H1 (cell line): ENCODE measurements around the gene PHLDA3. TPM values are rescaled to one million over a fixed set of nuclear protein-coding genes. Genes with fewer than 3 reads are reported as not detected.

Source experiments
- CTCF ChIA-PET: fragments of 300-600 bp; sonication (Branson Sonifier 250); formaldehyde crosslinking; loops from one replicate; lab custom pipeline; 2021; ENCODE audit not compliant: partially characterized antibody; lab: Charles Lee
- POLR2A ChIA-PET: fragments of 300-600 bp; sonication (Branson Sonifier 250); formaldehyde crosslinking; loops from one replicate; lab custom pipeline; 2021; ENCODE audit warnings: inconsistent platforms; ENCODE audit not compliant: partially characterized antibody; lab: Charles Lee
- DNase-seq, 2 experiments: peaks; one replicate each; pipeline versions ENCODE4 v3.0.0 to v3.0.0-alpha.2; 2010 to 2022; ENCODE audit warnings: low spot score in 2 of 2, low read depth in 1 of 2, mixed read lengths in 1 of 2
- FAIRE-seq: peaks from 2 replicates; lab custom pipeline; 2011; peaks lifted over from hg19 to GRCh38; lab: Jason Lieb, UNC
- H2AFZ ChIP-seq: 2 replicates; pipeline ENCODE4 v1.8.1; 2012; ENCODE audit warnings: low read length, inconsistent platforms
- H2AK5ac ChIP-seq: 2 replicates; pipeline ENCODE4 v1.6.1; 2013; ENCODE audit warnings: low read depth, low read length
- H2BK120ac ChIP-seq: replicated peaks from 2 replicates; pipeline ENCODE3; 2013; ENCODE audit warnings: low read depth, low read length, inconsistent platforms
- H2BK12ac ChIP-seq: 2 replicates; pipeline ENCODE4 v1.6.1; 2013; ENCODE audit warnings: low read depth, low read length
- H2BK15ac ChIP-seq: 2 replicates; pipeline ENCODE4 v1.6.1; 2013; ENCODE audit warnings: low read length
- H2BK20ac ChIP-seq: 2 replicates; pipeline ENCODE4 v1.6.1; 2013; ENCODE audit warnings: low read length
- H2BK5ac ChIP-seq: 2 replicates; pipeline ENCODE4 v1.6.1; 2013; ENCODE audit warnings: low read depth, low read length
- H3K14ac ChIP-seq: 2 replicates; pipeline ENCODE4 v1.6.1; 2013; ENCODE audit warnings: inconsistent platforms; ENCODE audit not compliant: insufficient read length
- H3K18ac ChIP-seq: 2 replicates; pipeline ENCODE4 v1.6.1; 2013; ENCODE audit warnings: low read length; ENCODE audit errors: extremely low read depth
- H3K23ac ChIP-seq: 2 replicates; pipeline ENCODE4 v1.6.1; 2013; ENCODE audit warnings: inconsistent platforms; ENCODE audit not compliant: insufficient read length
- H3K23me2 ChIP-seq: 2 replicates; pipeline ENCODE4 v1.6.1; 2013; ENCODE audit warnings: low read depth, low read length
- H3K27ac ChIP-seq: 2 replicates; pipeline ENCODE4 v1.6.1; 2011; ENCODE audit warnings: low read depth, low read length, inconsistent platforms
- H3K27me3 ChIP-seq, 4 experiments: replicated peaks in 1 of 4; 1 replicate in 1 of 4; 2 replicates in 3 of 4; pipeline versions ENCODE4 v1.6.1 to v1.8.1; 2011 to 2013; ENCODE audit warnings: low read length in 3 of 4, mild to moderate bottlenecking in 3 of 4, inconsistent platforms in 2 of 4, mixed read lengths in 2 of 4, moderate library complexity in 1 of 4; ENCODE audit not compliant: control insufficient read depth in 3 of 4, insufficient read depth in 3 of 4; ENCODE audit errors: extremely low read depth in 1 of 4
- H3K36me3 ChIP-seq, 4 experiments: 2 replicates each; pipeline versions ENCODE4 v1.6.1 to v1.8.1; 2011 to 2013; ENCODE audit warnings: mild to moderate bottlenecking in 4 of 4, low read length in 3 of 4, moderate library complexity in 2 of 4, control low read depth in 1 of 4, inconsistent platforms in 1 of 4; ENCODE audit not compliant: insufficient read depth in 4 of 4, control insufficient read depth in 2 of 4
- H3K4ac ChIP-seq: replicated peaks from 2 replicates; pipeline ENCODE3; 2013; ENCODE audit warnings: low read length, low read depth, mixed read lengths, inconsistent platforms; ENCODE audit not compliant: insufficient read length
- H3K4me1 ChIP-seq, 4 experiments: replicated peaks in 1 of 4; 1 replicate in 1 of 4; 2 replicates in 3 of 4; pipeline versions ENCODE4 v1.6.1 to v1.8.1; 2011 to 2013; ENCODE audit warnings: low read length in 3 of 4, inconsistent platforms in 2 of 4, mixed read lengths in 1 of 4; ENCODE audit not compliant: insufficient read depth in 4 of 4, control insufficient read depth in 3 of 4
- H3K4me2 ChIP-seq, 2 experiments: 2 replicates each; pipeline versions ENCODE4 v1.6.1 to v1.8.1; 2011 to 2013; ENCODE audit warnings: low read depth in 2 of 2, low read length in 2 of 2, control low read depth in 1 of 2, inconsistent platforms in 1 of 2, mild to moderate bottlenecking in 1 of 2; ENCODE audit not compliant: insufficient read depth in 1 of 2
- H3K4me3 ChIP-seq, 4 experiments: fragments of 200-600, 300-600 bp in 1 of 4; sonication (generic), shearing (Covaris generic), sonication (Bioruptor Twin) in 1 of 4; 2 replicates each; pipeline versions ENCODE4 v1.5.1 to v1.8.1; 2011 to 2016; ENCODE audit warnings: low read length in 4 of 4, low read depth in 3 of 4, control low read depth in 2 of 4, inconsistent platforms in 2 of 4, mild to moderate bottlenecking in 2 of 4, mixed read lengths in 1 of 4, moderate library complexity in 1 of 4; ENCODE audit not compliant: insufficient read depth in 2 of 4; ENCODE audit errors: extremely low read depth in 1 of 4
- H3K56ac ChIP-seq: replicated peaks from 2 replicates; pipeline ENCODE3; 2013; ENCODE audit warnings: low read depth, mild to moderate bottlenecking, mixed read lengths, low read length, inconsistent platforms; ENCODE audit not compliant: insufficient read length
- H3K79me1 ChIP-seq: 2 replicates; pipeline ENCODE4 v1.6.1; 2013; ENCODE audit warnings: low read depth, low read length, control low read depth
- H3K79me2 ChIP-seq, 2 experiments: 2 replicates each; pipeline versions ENCODE4 v1.6.1 to v1.8.1; 2012 to 2013; ENCODE audit warnings: low read length in 2 of 2, mild to moderate bottlenecking in 2 of 2, inconsistent platforms in 1 of 2; ENCODE audit not compliant: insufficient read depth in 2 of 2, control insufficient read depth in 1 of 2
- H3K9ac ChIP-seq, 4 experiments: replicated peaks in 1 of 4; 1 replicate in 1 of 4; 2 replicates in 3 of 4; pipeline versions ENCODE4 v1.6.1 to v1.8.1; 2011 to 2013; ENCODE audit warnings: low read depth in 3 of 4, low read length in 3 of 4, control low read depth in 2 of 4, mild to moderate bottlenecking in 2 of 4, moderate library complexity in 2 of 4, inconsistent platforms in 1 of 4; ENCODE audit errors: extremely low read depth in 1 of 4
- H3K9me3 ChIP-seq, 2 experiments: 2 replicates each; pipeline versions ENCODE4 v1.6.1 to v1.8.1; 2012 to 2013; ENCODE audit warnings: mild to moderate bottlenecking in 2 of 2, moderate library complexity in 2 of 2, control low read depth in 1 of 2, inconsistent platforms in 1 of 2, low read depth in 1 of 2, low read length in 1 of 2, mixed read lengths in 1 of 2; ENCODE audit not compliant: insufficient read depth in 2 of 2
- H4K20me1 ChIP-seq, 2 experiments: replicated peaks in 1 of 2; 2 replicates each; pipeline versions ENCODE3 to v1.8.1; 2011 to 2013; ENCODE audit warnings: inconsistent platforms in 2 of 2, low read length in 2 of 2, mild to moderate bottlenecking in 1 of 2; ENCODE audit not compliant: insufficient read depth in 2 of 2, control insufficient read depth in 1 of 2
- H4K5ac ChIP-seq: 2 replicates; pipeline ENCODE4 v1.6.1; 2013; ENCODE audit warnings: low read length, low read depth, mixed read lengths, inconsistent platforms; ENCODE audit not compliant: insufficient read length
- H4K8ac ChIP-seq: 2 replicates; pipeline ENCODE4 v1.8.0; 2013; ENCODE audit warnings: mild to moderate bottlenecking, moderate library complexity, low read length, inconsistent platforms; ENCODE audit not compliant: insufficient read depth; ENCODE audit errors: extremely low read depth
- H4K91ac ChIP-seq: replicated peaks from 2 replicates; pipeline ENCODE3; 2013; ENCODE audit warnings: low read length, mixed read lengths, inconsistent platforms; ENCODE audit not compliant: insufficient read length
- BRCA1 ChIP-seq: IDR thresholded peaks from 2 replicates; pipeline ENCODE4 v1.6.1; 2012; ENCODE audit warnings: low read depth, low read length, improper control_type of control experiment
- RXRA ChIP-seq: IDR thresholded peaks from 2 replicates; pipeline ENCODE4 v1.6.1; 2011; ENCODE audit warnings: low read depth, mild to moderate bottlenecking, low read length, moderate library complexity; ENCODE audit not compliant: insufficient read depth
- SRF ChIP-seq: IDR thresholded peaks from 2 replicates; pipeline ENCODE4 v1.6.1; 2011; ENCODE audit warnings: mild to moderate bottlenecking, low read depth, low read length, moderate library complexity
- WGBS, 2 experiments: shearing (Covaris generic) in 1 of 2; methylation state at CpG; one replicate each; pipeline versions ENCODE4 v1.1.6 to v1.1.7; 2013 to 2015; ENCODE audit warnings: low lambda C conversion rate in 2 of 2, mixed read lengths in 2 of 2, inconsistent platforms in 1 of 2, low coverage in 1 of 2, missing lambda C conversion rate in 1 of 2; ENCODE audit not compliant: insufficient replicate concordance in 2 of 2, insufficient coverage in 1 of 2, insufficient read length in 1 of 2; ENCODE audit errors: extremely low coverage in 1 of 2, missing lambda C conversion rate in 1 of 2; 5-methylcytosine and 5-hydroxymethylcytosine counted together
- polyA plus RNA-seq, 7 experiments: library from polyadenylated mRNA; depleted of rRNA in 3 of 7; stranded (reverse) in 5 of 7; unstranded in 2 of 7; fragments of >200 nt in 5 of 7; fragments of 200-250 nt in 2 of 7; gene quantifications; 1 replicate in 5 of 7; 2 replicates in 1 of 7; 4 replicates in 1 of 7; pipeline versions ENCODE4 v1.2.1 to v1.2.3, GENCODE V29; 2011 to 2013; ENCODE audit warnings: missing spikeins in 2 of 7, mixed read lengths in 2 of 7
- total RNA-seq: library from RNA; stranded (reverse); fragmentation: NEBNext Ultra II Directional; extraction: Animal tissue kit (Norgen Biotek cat#: 25700); gene quantifications from 2 replicates; pipeline ENCODE4 v1.2.1, GENCODE V29; 2021

The PHLDA3 gene
- total and polyA plus RNA-seq, 2 of the 8 experiments (the other 6 are each of a cell fraction or from before 2014, with no cell fraction given), result 25.5 to 27.5 TPM

DNA sequence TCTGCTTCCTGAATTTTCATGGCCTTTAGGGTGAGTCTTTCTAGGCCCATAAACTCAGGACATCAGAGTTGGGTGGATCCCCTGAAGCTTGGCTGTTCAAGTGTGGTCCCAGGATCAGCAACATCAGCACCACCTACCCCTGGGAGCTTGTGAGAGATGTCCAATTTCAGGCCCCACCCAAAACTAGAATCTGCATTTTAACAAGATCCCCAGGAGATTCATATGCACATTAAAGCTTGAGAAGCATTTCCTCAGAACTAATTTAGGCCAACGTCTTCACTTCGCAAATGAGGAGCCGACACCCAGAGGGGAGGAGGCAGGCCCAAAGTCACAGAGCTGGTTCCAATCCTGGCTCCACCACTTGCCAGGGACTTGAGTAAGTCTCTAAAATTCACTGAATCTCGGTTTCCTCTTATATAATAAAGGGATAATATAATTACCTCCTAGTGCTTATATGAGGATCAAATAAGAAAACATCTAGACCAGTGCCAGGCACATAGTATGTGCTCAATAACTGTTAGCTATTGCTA lies 10.3 kb upstream of the PHLDA3 start:
- DNase-seq, result no peak
- no peak overlapping the region for H3K56ac ChIP-seq
- no peak overlapping the region for H2AK5ac ChIP-seq
- no peak overlapping the region for H3K4ac ChIP-seq
- peaks cover 0 to 12% (median 7%) of the 10 kb centered on the region in 4 experiments; a peak in 6 of 7 replicates for H3K27me3 ChIP-seq
- H3K79me1 ChIP-seq, result no peaks in the 10 kb centered on the region
- POLR2A ChIA-PET, result interaction anchor here (1.1 to 5.4 kb wide), 5 partner anchors 8 to 34 kb away, joined by 4 to 30 read pairs (median 8); partner anchors contain the start of genes CSRP1 and PHLDA3
- no peak overlapping the region for H2BK120ac ChIP-seq
- no peak overlapping the region for H4K91ac ChIP-seq
- CTCF ChIA-PET, result interaction anchor here (2.0 to 16.7 kb wide), 8 partner anchors 8 to 55 kb away, joined by 5 to 445 read pairs (median 94); partner anchors contain the start of genes CSRP1, NAV1 and PHLDA3
- no peak overlapping the region for H3K14ac ChIP-seq
- TF ChIP-seq SRF (no peak), BRCA1 (no peak), RXRA (no peak)
- no peaks in the 10 kb centered on the region for H3K9me3 ChIP-seq
- no peak overlapping the region; a peak in 1 of 4 replicates for H3K4me2 ChIP-seq
- FAIRE-seq, result no peak
- H2AFZ ChIP-seq, result no peak overlapping the region
- H3K23ac ChIP-seq, result no peak overlapping the region
- H3K18ac ChIP-seq, result no peak overlapping the region
- H4K20me1 ChIP-seq, result no peaks in the 10 kb centered on the region
- H2BK12ac ChIP-seq, result no peak overlapping the region
- no peaks in the 10 kb centered on the region for H3K36me3 ChIP-seq
- no peak overlapping the region for H2BK5ac ChIP-seq
- no peak overlapping the region for H3K4me3 ChIP-seq
- H3K23me2 ChIP-seq, result peaks cover 9% of the 10 kb centered on the region; the same call in 1 of the 2 replicates
- WGBS, 2 experiments, result 84% methylated on average over 4 of the region's 4 CpGs; no CpG with 5 or more reads in 1 of the 2 experiments
- no peak overlapping the region for H2BK20ac ChIP-seq
- no peak overlapping the region for H3K9ac ChIP-seq
- peaks cover 0 to 5% (median 2%) of the 10 kb centered on the region in 4 experiments; a peak in 4 of 7 replicates for H3K4me1 ChIP-seq
- no peak overlapping the region for H2BK15ac ChIP-seq
- H4K5ac ChIP-seq, result no peak overlapping the region
- H3K79me2 ChIP-seq, result no peaks in the 10 kb centered on the region
- H4K8ac ChIP-seq, result no peak overlapping the region
- H3K27ac ChIP-seq, result no peak overlapping the region
